GM23338 (cell line): ENCODE measurements around the gene RDH8. TPM values are rescaled to one million over a fixed set of nuclear protein-coding genes. Genes with fewer than 3 reads are reported as not detected.

Experiments
- ATAC-seq: fragments of 200-7000 bp; cut with Tn5 transposase; 3 replicates; pipeline ENCODE4 v1.9.1; 2020
- DNase-seq: peaks from one replicate; pipeline ENCODE4 v3.0.0-alpha.2; 2015; ENCODE audit warnings: low spot score
- H2AFZ ChIP-seq: fragments of 200-600 bp; sonication (generic); 2 replicates; pipeline ENCODE4 v1.8.0; 2016; ENCODE audit warnings: antibody characterized with exemption, mild to moderate bottlenecking, moderate library complexity
- H3F3A ChIP-seq: fragments of 200-600 bp; sonication (generic); replicated peaks from 2 replicates; pipeline ENCODE4 v1.8.0; 2017; ENCODE audit warnings: antibody characterized with exemption, mixed run types, low read depth
- H3K27ac ChIP-seq: fragments of 200-600 bp; sonication (generic); 2 replicates; pipeline ENCODE4 v1.6.1; 2016; ENCODE audit warnings: low read depth
- H3K27me3 ChIP-seq: fragments of 200-600 bp; sonication (generic); 2 replicates; pipeline ENCODE4 v1.8.0; 2016; ENCODE audit warnings: mild to moderate bottlenecking, mixed run types, moderate library complexity; ENCODE audit not compliant: insufficient read depth
- H3K36me3 ChIP-seq: fragments of 200-600 bp; sonication (generic); 2 replicates; pipeline ENCODE4 v1.8.0; 2016; ENCODE audit warnings: mild to moderate bottlenecking; ENCODE audit not compliant: insufficient read depth
- H3K4me1 ChIP-seq: fragments of 200-600 bp; sonication (generic); 2 replicates; pipeline ENCODE4 v1.8.0; 2016; ENCODE audit warnings: mild to moderate bottlenecking, moderate library complexity; ENCODE audit not compliant: insufficient read depth
- H3K4me2 ChIP-seq: fragments of 200-600 bp; sonication (generic); 2 replicates; pipeline ENCODE4 v1.7.1; 2017; ENCODE audit warnings: mixed run types
- H3K4me3 ChIP-seq: fragments of 200-600 bp; sonication (generic); 2 replicates; pipeline ENCODE4 v1.6.1; 2016; ENCODE audit warnings: mixed run types
- H3K79me2 ChIP-seq: fragments of 200-600 bp; sonication (generic); replicated peaks from 2 replicates; pipeline ENCODE4 v1.8.0; 2017; ENCODE audit warnings: mild to moderate bottlenecking; ENCODE audit not compliant: insufficient read depth
- H3K9me2 ChIP-seq: fragments of 200-600 bp; sonication (generic); 2 replicates; pipeline ENCODE4 v1.8.0; 2017; ENCODE audit not compliant: insufficient read depth
- H4K20me1 ChIP-seq: fragments of 200-600 bp; sonication (generic); replicated peaks from 2 replicates; pipeline ENCODE4 v1.8.0; 2017; ENCODE audit warnings: mild to moderate bottlenecking; ENCODE audit not compliant: insufficient read depth
- H3K27ac Mint-ChIP-seq: 2 replicates; pipeline ENCODE4 v1.8.0; 2020; ENCODE audit warnings: inconsistent platforms, mild to moderate bottlenecking, moderate library complexity, mixed read lengths
- H3K27me3 Mint-ChIP-seq: 3 replicates; pipeline ENCODE4 v1.8.0; 2022; ENCODE audit warnings: low read depth, mild to moderate bottlenecking, moderate library complexity, mixed read lengths, inconsistent platforms; ENCODE audit not compliant: insufficient read depth, poor library complexity
- H3K36me3 Mint-ChIP-seq: 3 replicates; pipeline ENCODE4 v1.8.0; 2021; ENCODE audit warnings: low read depth, mild to moderate bottlenecking, inconsistent platforms, moderate library complexity, mixed read lengths
- H3K4me1 Mint-ChIP-seq: 3 replicates; pipeline ENCODE4 v1.8.0; 2020; ENCODE audit warnings: mild to moderate bottlenecking, inconsistent platforms, mixed read lengths
- H3K4me3 Mint-ChIP-seq: 3 replicates; pipeline ENCODE4 v1.8.0; 2021; ENCODE audit warnings: moderate library complexity, mild to moderate bottlenecking, inconsistent platforms, mixed read lengths
- H3K9me3 Mint-ChIP-seq: 3 replicates; pipeline ENCODE4 v1.8.0; 2020; ENCODE audit warnings: moderate library complexity, mild to moderate bottlenecking, inconsistent platforms, mixed read lengths
- ETS1 ChIP-seq: IDR thresholded peaks from 2 replicates; pipeline ENCODE4 v1.6.1; 2016; ENCODE audit warnings: antibody characterized with exemption
- EZH2 ChIP-seq: fragments of 200-600 bp; sonication (generic); IDR thresholded peaks from one replicate; pipeline ENCODE4 v1.8.0; 2017; ENCODE audit warnings: antibody characterized with exemption, mild to moderate bottlenecking, low read depth; ENCODE audit not compliant: unreplicated experiment
- EZH2phosphoT487 ChIP-seq: fragments of 200-600 bp; sonication (generic); IDR thresholded peaks from one replicate; pipeline ENCODE4 v1.8.1; 2018; ENCODE audit warnings: antibody characterized with exemption; ENCODE audit not compliant: unreplicated experiment
- POLR2AphosphoS5 ChIP-seq: IDR thresholded peaks from 2 replicates; pipeline ENCODE4 v1.6.1; 2016; ENCODE audit warnings: antibody characterized with exemption, low read depth
- ZNF114 ChIP-seq: fragments of 250-450 bp; sonication (Bioruptor Pico); IDR thresholded peaks from 2 replicates; pipeline ENCODE4 v1.5.0; 2020; ENCODE audit warnings: mild to moderate bottlenecking, moderate library complexity
- ZNF331 ChIP-seq: fragments of 250-450 bp; sonication (Bioruptor Pico); IDR thresholded peaks from 2 replicates; pipeline ENCODE4 v1.5.0; 2020; ENCODE audit warnings: low read depth, mild to moderate bottlenecking, moderate library complexity
- polyA plus RNA-seq: library from polyadenylated mRNA; unstranded; fragments of >200 nt; fragmentation: Nextera tagmentation; extraction: Ambion mirVana; gene quantifications from 2 replicates; pipeline ENCODE4 v1.2.1, GENCODE V29; 2016
- total RNA-seq: library from RNA; depleted of rRNA; stranded (reverse); fragments of >200 nt; shearing (Covaris generic); gene quantifications from 2 replicates; pipeline ENCODE4 v1.2.3, GENCODE V29; 2014
- TF ChIP-seq, protein P1 (sequence below): fragments of 250-450 bp; sonication (Bioruptor Pico); IDR thresholded peaks from 2 replicates; pipeline ENCODE4 v1.5.0; 2020; ENCODE audit warnings: mild to moderate bottlenecking, moderate library complexity

RDH8 gene
- total and polyA plus RNA-seq, 2 experiments from 2014 or later = not detected

- Histone ChIP-seq H3K79me2 (no peaks in the 10 kb centered on the region), H3K4me1 (peaks cover 11% of the 10 kb centered on the region; the same call in 1 of the 2 replicates)
- H3K4me3 Mint-ChIP-seq = no peak overlapping the region
These were observed 23.8 kb upstream of the RDH8 start for GRCh38 chr19:9989504-9989903.

More at GRCh38 chr19:9989504-9989903, 23.8 kb upstream of the RDH8 start:
- Mint-ChIP-seq H3K27me3 (peaks cover 11% of the 10 kb centered on the region), H3K36me3 (no peaks in the 10 kb centered on the region), H3K4me1 (peaks cover 10% of the 10 kb centered on the region; the same call in 2 of the 3 replicates), H3K27ac (no peak overlapping the region), H3K9me3 (no peaks in the 10 kb centered on the region)
- Histone ChIP-seq H3K4me3 (no peak overlapping the region), H3K27me3 (no peaks in the 10 kb centered on the region), H3K36me3 (no peaks in the 10 kb centered on the region), H2AFZ (no peak overlapping the region), H3K9me2 (no peaks in the 10 kb centered on the region), H3K27ac (no peak overlapping the region), H3F3A (no peaks in the 10 kb centered on the region), H3K4me2 (no peak overlapping the region), H4K20me1 (no peaks in the 10 kb centered on the region)
- ATAC-seq = no peak
- no peak for DNase-seq
- TF ChIP-seq EZH2 = no peak
- TF ChIP-seq ZNF114 (CRISPR knock-in tag) = no peak
- no peak for TF ChIP-seq ETS1
- no peak for TF ChIP-seq EZH2phosphoT487
- TF ChIP-seq ZNF331 (CRISPR knock-in tag) = no peak
- TF ChIP-seq, protein P1, sequence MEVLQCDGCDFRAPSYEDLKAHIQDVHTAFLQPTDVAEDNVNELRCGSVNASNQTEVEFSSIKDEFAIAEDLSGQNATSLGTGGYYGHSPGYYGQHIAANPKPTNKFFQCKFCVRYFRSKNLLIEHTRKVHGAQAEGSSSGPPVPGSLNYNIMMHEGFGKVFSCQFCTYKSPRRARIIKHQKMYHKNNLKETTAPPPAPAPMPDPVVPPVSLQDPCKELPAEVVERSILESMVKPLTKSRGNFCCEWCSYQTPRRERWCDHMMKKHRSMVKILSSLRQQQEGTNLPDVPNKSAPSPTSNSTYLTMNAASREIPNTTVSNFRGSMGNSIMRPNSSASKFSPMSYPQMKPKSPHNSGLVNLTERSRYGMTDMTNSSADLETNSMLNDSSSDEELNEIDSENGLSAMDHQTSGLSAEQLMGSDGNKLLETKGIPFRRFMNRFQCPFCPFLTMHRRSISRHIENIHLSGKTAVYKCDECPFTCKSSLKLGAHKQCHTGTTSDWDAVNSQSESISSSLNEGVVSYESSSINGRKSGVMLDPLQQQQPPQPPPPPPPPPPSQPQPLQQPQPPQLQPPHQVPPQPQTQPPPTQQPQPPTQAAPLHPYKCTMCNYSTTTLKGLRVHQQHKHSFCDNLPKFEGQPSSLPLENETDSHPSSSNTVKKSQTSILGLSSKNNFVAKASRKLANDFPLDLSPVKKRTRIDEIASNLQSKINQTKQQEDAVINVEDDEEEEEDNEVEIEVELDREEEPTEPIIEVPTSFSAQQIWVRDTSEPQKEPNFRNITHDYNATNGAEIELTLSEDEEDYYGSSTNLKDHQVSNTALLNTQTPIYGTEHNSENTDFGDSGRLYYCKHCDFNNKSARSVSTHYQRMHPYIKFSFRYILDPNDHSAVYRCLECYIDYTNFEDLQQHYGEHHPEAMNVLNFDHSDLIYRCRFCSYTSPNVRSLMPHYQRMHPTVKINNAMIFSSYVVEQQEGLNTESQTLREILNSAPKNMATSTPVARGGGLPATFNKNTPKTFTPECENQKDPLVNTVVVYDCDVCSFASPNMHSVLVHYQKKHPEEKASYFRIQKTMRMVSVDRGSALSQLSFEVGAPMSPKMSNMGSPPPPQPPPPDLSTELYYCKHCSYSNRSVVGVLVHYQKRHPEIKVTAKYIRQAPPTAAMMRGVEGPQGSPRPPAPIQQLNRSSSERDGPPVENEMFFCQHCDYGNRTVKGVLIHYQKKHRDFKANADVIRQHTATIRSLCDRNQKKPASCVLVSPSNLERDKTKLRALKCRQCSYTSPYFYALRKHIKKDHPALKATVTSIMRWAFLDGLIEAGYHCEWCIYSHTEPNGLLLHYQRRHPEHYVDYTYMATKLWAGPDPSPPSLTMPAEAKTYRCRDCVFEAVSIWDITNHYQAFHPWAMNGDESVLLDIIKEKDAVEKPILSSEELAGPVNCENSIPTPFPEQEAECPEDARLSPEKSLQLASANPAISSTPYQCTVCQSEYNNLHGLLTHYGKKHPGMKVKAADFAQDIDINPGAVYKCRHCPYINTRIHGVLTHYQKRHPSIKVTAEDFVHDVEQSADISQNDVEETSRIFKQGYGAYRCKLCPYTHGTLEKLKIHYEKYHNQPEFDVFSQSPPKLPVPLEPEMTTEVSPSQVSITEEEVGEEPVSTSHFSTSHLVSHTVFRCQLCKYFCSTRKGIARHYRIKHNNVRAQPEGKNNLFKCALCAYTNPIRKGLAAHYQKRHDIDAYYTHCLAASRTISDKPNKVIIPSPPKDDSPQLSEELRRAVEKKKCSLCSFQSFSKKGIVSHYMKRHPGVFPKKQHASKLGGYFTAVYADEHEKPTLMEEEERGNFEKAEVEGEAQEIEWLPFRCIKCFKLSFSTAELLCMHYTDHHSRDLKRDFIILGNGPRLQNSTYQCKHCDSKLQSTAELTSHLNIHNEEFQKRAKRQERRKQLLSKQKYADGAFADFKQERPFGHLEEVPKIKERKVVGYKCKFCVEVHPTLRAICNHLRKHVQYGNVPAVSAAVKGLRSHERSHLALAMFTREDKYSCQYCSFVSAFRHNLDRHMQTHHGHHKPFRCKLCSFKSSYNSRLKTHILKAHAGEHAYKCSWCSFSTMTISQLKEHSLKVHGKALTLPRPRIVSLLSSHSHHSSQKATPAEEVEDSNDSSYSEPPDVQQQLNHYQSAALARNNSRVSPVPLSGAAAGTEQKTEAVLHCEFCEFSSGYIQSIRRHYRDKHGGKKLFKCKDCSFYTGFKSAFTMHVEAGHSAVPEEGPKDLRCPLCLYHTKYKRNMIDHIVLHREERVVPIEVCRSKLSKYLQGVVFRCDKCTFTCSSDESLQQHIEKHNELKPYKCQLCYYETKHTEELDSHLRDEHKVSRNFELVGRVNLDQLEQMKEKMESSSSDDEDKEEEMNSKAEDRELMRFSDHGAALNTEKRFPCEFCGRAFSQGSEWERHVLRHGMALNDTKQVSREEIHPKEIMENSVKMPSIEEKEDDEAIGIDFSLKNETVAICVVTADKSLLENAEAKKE (CRISPR knock-in tag) = no peak
- no peak for TF ChIP-seq POLR2AphosphoS5
